Embryonic facial prominence (tissue), 1 donor: ENCODE results near the gene EDN3.

Experiments
- DNase-seq: peaks from one replicate; pipeline ENCODE4 v3.0.0-alpha.2; 2016; ENCODE audit errors: extremely low spot score

Gene EDN3

DNA sequence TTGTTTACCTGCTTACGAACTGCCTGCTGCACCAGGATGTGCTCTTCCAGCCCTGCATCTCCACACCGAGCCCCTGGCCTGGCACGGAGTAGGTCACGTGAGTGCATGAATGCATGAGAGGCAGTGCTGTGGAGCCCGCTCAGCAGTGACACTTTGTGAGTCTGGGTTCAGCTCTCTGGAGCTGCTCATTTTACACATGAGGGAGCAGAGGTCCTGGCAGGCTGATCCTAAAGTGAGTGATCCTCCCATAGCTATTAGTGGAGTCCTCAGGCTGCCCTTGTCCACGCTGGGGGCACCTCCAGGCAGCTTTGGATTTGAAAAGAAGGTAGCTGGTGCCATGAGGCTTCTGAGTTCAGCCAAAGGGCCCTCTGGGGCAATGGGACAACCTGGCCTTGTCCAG lies 64.2 kb downstream of the EDN3 start:
- no peak for DNase-seq

DNA sequence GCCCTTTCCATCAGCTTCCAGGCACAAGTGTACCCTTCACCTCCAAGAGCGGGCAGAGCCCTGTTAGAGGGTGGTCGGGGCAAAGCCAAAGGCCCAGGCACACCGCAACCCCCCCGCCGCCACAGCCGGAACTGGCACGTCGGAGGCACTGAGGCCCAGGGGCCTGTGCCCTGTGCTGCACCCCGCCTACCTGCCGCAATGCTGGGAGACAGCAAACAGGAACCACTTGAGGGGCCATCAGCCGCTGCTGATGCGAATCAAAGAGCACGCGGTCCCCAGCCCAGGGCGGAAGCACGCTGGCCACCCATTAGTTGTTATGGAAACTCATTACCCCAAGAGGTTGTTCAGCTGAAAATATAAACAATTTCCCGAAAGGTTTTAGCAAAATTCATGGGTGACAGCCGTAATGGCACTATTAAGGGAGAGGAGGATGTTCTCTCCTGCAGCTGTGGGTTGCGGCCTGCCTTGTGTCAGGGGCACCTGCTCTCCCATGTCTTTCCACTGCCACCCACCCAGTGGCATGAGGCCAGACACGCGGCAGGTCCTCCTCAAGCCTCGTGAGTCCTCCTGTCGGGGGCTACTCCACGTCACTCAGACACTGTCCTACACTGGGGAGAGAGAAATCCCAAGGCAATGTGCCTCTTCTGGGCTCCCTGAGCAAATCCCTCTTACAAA lies 65.3 kb downstream of the EDN3 start:
- DNase-seq: no peak

DNA sequence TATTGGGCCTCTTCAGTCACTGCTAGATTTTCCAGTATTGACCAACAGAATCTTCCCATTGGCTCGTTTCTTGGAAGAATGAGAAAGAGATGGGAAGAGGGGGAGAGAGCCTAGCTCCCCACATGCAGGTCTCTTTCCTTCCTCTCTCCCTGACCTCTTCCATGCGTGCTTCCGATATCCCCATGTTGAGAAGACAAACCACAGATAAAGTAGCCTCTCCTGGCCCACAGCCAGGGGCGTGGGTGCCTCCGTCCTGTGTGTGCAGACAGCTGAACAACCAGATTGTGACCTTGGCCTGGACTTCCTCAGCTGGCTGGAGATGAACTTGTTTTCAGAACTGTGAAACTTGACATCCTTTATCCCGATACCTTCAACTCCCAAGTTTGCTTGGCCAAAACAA lies 71.0 kb downstream of the EDN3 start:
- no peak for DNase-seq

DNA sequence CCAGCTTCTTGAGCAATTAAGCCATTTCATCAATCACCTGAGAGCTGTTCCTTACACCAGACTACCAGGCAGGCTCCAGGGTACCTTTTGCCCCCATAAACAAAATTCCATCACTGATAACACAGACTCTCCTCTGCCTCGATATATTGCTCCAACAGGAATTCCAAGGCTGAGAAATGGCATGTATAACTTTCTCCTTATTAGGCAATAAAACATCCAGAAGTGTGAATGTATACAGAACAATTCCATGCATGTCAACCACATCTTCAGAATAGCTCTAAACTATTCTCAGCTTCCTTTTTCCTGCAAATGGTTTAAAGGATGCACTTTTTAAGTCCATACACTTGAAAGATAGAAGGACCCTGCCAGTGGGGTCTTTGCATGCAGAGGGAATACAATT lies 73.8 kb downstream of the EDN3 start:
- DNase-seq: no peak

DNA sequence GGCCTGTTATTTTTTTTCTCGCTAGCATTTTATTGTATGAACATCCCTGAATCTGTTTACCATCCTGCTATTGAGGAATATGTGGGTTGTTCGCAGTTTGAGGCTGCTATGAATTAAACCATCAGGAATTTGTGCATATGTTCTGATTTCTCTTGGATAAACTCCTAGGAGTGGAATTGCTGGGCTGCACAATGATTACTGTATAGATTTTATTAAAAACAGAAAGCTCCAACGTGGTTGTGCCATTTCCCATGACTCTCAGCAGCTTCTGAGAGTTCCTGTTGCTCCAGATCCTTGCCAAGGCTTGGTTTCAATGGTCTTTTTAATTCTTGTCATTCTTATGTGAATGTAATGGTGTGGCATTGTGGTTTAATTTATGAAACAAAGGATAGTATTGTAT lies 75.1 kb downstream of the EDN3 start:
- no peak for DNase-seq
